GM11168 (cell line): ENCODE data around the gene PPRC1.
"Not testable (repeated sequence)": the region's sequence is repeated elsewhere in the genome, so short reads cannot be mapped to it uniquely, and the experiment has no call there.

Source experiments
- in situ Hi-C: fragments of 300-500 bp; cut with MboI; formaldehyde crosslinking; loops from one replicate; pipeline ENCODE4 v1.12.0; 2022; ENCODE audit warnings: low sequenced_read_pairs; ENCODE audit not compliant: unreplicated experiment

PPRC1 gene

DNA sequence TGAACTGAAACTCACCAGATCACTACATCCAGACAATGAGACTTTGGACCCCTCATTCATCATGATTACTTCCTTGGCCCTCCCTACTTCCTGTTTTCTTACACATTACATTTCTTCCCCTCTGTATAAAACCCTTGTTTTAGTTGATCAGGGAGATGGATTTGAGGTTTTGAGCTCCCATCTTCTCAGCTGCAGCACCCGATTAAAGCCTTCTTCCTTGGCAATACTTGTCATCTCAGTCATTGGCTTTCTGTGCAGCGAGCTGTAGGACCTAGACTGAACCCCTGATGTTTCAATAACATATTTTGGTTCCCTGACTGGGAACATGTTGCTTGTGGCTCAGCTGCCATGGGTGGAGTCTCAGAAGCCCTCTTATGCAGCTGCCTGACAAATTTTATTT, 52.4 kb downstream of the PPRC1 start:
- in situ Hi-C loops, result no loop called here

DNA sequence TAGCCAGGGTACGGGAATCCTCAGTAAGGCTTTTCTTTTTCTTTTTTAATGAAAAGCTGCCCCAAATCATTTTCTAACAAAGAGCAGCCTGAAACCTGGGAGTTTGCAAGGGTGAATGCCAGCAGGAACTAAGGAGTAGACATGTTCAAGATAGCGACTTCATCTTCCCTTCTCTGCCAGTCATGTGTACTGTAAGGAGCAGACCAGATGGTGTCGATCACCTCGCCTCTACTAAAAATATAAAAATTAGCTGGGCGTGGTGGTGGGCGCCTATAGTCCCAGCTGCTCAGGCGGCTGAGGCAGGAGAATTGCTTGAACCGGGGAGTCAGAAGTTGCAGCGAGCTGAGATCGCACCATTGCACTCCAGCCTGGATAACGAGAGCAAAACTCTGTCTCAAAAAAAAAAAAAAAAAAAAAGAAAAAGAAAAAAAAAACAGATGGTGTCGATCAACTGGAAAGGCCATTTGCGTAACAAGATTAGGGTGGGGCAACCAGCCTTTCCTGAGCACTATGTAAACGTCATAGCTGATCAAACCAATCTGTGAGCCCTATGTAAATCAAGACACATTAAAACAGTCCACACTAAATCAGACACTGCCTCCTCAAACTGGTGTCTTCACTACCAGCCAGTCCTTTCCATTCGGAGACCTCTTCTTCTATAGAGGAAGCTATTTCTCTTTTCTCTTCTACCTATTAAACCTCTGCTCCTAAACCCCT, 53.1 kb downstream of the PPRC1 start:
- in situ Hi-C loops, result no loop called here

DNA sequence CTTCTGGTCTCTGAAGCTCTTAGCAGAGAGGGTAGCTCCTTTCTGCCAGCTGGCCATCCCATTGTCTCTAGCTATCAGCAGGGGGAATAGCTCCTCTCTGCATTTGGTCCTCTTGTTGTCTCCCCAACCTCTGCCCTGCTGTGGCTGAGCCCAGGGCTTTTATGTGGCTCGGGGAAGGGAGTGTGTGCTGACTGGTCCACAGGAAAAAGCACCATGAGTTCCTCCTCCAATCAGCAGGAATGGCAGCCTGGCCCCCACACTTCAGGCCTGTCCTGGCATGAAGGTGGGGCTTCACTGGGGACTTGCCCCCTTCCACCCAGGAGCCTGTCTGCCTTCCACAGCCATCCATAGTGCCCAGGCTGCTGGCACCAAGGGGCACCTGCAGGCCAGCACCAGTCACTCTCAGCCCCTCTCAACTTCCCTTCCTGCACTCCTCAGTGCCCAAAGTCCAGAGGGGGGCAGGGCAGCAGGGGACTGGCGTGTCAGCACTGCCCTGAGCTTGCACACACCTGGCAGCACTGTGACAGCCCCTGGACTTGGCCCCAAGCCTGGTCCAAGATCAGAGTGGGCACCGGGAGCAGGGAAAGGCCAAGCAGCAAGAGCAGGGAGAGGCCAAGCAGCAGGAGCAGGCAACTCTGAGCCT, 55.6 kb downstream of the PPRC1 start:
- in situ Hi-C loops, result no loop called here

DNA sequence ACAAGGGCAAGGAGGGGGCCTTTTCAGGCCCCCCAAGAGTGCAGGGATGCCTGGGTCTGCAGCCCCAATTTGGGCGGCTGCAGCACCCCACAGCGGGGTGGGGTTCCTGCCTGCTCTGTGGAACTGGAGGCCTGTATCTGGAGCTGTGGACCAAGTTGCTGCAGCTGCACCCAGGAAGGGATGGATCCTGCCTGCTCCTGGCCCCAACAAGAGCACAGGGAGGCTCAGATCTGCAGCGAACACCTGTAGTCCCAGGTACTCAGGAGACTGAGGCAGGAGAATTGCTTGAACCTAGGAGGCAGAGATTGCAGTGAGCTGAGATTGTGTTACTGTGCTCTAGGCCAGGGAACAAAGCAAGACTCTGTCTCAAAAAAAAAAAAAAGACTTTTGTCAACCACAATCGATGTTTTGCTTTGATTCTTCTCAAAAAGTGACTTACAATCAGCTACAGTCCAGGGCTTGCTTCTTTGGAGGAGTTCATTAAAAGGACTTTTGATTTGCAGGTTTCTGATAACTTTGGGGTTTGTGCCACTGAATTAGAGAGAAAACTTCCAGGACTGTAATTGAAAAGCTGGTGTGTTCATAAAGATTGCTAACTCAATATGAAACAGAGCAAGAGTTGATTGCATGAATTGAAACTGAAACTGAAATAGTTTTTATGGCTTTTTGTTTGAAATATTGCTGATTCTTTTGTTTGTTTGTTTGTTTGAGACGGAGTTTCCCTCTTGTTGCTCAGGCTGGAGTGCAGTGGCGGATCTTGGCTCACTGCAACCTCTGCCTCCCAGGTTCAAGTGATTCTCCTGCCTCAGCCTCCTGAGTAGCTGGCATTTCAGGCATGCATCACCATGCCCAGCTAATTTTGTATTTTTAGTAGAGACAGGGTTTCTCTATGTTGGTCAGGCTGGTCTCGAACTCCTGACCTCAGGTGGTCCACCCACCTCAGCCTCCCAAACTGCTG, 56.4 kb downstream of the PPRC1 start:
- in situ Hi-C loops, result not testable (repeated sequence)

- in situ Hi-C loops, result no loop called here
These were observed 59.1 kb downstream of the PPRC1 start for GRCh38 chr10:102191956-102192355.

- in situ Hi-C loops, result no loop called here
These were observed 62.5 kb downstream of the PPRC1 start for GRCh38 chr10:102195296-102195870.

DNA sequence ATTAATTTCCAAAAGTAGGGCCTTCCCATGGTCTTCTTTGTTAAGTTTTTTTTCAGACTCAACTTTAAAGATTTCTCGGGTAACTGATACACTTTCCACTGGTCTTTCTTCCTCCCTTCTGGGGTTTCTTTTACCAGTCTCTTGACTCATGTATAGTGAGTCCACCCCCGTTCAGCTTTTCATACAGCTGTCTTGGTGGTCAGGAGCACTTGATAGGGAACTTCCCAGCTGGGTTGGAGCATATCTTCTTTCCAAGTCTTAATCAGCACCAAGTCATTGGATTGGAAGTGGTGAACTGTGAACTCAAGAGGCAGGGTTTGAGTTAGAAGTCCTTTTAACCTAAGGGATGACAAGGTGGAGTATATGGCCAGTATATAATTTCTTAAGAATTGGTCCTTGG, 64.1 kb downstream of the PPRC1 start:
- in situ Hi-C loops, result no loop called here

DNA sequence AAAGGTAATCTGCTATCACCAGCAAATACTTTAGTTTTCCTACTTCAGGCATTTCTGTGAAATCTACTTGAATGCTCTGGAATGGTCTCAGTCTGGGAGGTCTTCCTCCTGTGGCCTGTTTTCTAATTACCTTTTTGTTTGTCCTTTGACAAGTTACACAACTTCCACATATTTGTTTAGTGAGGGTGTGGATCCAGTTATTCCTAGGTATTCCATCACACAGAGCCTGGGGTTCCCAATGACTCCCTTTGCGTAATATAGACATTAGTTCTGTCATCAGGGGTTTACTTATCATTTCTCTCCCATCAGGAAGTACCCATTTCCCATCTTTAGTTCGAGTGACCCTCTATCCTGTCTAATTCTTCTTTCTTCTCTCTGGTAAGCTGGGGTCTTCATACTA, 65.2 kb downstream of the PPRC1 start:
- in situ Hi-C loops, result no loop called here
